ENCODE data around the gene FXYD3. TPM values are rescaled to one million over a fixed set of nuclear protein-coding genes. Genes with fewer than 3 reads are reported as not detected.
"Not testable (repeated sequence)": the region's sequence is repeated elsewhere in the genome, so short reads cannot be mapped to it uniquely, and the experiment has no call there.

FXYD3 gene
- total and polyA plus RNA-seq, 7 experiments from 2014 or later: not detected

DNA sequence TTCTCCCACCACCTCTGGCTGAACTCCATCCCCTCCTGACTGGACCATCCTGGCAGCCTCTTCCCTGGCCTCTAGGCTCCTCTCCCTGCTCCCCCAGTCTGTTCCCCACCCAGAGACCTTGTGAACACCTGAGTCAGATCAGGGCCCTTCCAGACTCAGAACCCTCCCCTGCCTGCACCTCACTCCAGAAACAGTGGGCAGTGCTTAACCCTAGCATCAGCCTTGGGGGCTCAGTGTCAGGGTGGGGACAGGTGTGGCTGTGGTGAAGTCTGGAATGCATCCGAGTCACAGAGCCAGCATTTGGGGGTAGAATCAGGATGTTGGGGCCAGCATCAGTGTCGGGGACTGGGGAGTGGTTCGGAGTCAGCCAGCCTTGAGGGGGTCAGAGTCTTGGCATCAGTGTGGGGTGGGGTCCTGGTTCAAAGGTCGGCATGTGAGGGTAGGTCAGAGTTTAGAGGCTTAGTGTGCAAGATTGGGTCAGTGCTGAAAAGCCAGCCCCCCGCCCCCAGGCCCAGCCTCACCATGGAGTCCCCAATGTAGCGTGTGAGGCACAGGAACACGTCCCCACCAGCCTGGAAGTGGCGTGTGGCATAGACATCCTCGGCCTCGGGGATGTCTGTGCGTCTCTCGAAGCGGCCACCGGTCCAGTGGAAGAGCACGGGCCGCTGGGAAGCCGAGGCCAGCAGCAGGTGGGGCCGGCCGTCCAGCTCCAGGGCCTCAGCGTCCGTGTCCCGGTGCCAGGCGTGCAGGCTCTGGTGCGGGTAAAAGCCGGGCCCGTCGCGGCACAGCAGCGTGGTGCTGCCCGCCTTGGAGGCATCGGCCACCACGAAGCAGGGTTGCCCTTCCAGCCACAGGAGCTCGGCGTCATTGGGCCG lies 10.4 kb downstream of the FXYD3 start:
- POLR2A ChIA-PET: no interaction called here
- H3K9me3 Mint-ChIP-seq: peaks cover 0 to 3% (median 0%) of the 10 kb centered on the region in 11 donors
- H3K36me3 ChIP-seq (ENCODE audit: control insufficient read depth in 2 of 3, insufficient read depth in 3 of 3, low read length in 3 of 3): no peaks in the 10 kb centered on the region
- H3K36me3 Mint-ChIP-seq: no peaks in the 10 kb centered on the region
- peak overlapping the region in 1 of 9 donors; percentile 2 for H3K27ac Mint-ChIP-seq
- no peaks in the 10 kb centered on the region for H3K27me3 ChIP-seq (ENCODE audit: control insufficient read depth in 2 of 2, insufficient read depth in 2 of 2, low read length in 2 of 2)
- H3K9me3 ChIP-seq (ENCODE audit: control insufficient read depth in 2 of 3, low read length in 3 of 3): no peaks in the 10 kb centered on the region
- no peaks in the 10 kb centered on the region for H3K27me3 Mint-ChIP-seq
- DNase-seq: no peak
- H3K4me3 ChIP-seq (ENCODE audit: low read length): no peak overlapping the region
- peaks cover 12 to 17% (median 14%) of the 10 kb centered on the region in 7 donors for H3K4me1 Mint-ChIP-seq
- H3K4me3 Mint-ChIP-seq: peak overlapping the region in 6 of 10 donors; percentile 10 to 36 (median 27)
- intact Hi-C loops (cut with micrococcal nuclease): no loop called here
- H3K27ac ChIP-seq (ENCODE audit: low read depth, low read length): no peak overlapping the region
- peaks cover 3 to 11% of the 10 kb centered on the region in 2 donors for H3K4me1 ChIP-seq (ENCODE audit: control insufficient read depth in 2 of 2, insufficient read depth in 2 of 2, low read length in 2 of 2)
- ATAC-seq: no peak
- CTCF ChIA-PET: interaction anchor here (1.8 kb wide), 1 partner anchor 16 kb away, joined by 8 read pairs; the partner anchor contains the start of gene FXYD7

DNA sequence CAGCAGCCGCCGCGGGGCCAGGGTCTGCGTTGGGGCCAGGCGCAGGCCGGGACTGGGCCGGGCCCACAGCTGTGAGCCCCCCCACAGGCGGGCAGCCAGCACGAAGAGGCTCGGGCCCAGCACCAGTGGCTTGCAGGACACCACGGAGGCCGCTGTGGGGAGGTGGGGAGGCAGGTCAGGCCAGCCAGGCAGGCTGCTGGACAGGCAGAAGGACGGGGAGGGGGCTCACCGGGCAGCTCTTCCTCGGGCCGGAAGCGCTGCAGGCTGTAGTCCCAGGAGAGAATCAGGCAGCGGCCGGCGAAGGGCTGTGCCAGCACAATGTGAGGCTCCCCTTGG lies 11.0 kb downstream of the FXYD3 start:
- Histone ChIP-seq H3K36me3 (ENCODE audit: control insufficient read depth in 2 of 3, insufficient read depth in 3 of 3, low read length in 3 of 3) (no peaks in the 10 kb centered on the region), H3K27ac (ENCODE audit: low read depth, low read length) (no peak overlapping the region), H3K27me3 (ENCODE audit: control insufficient read depth in 2 of 2, insufficient read depth in 2 of 2, low read length in 2 of 2) (no peaks in the 10 kb centered on the region), H3K4me3 (ENCODE audit: low read length) (no peak overlapping the region), H3K9me3 (ENCODE audit: control insufficient read depth in 2 of 3, low read length in 3 of 3) (no peaks in the 10 kb centered on the region), H3K4me1 (ENCODE audit: control insufficient read depth in 2 of 2, insufficient read depth in 2 of 2, low read length in 2 of 2) (peaks cover 3 to 11% of the 10 kb centered on the region in 2 donors)
- no peak overlapping the region for H3K4me3 Mint-ChIP-seq
- H3K27ac Mint-ChIP-seq: no peak overlapping the region
- no peaks in the 10 kb centered on the region for H3K27me3 Mint-ChIP-seq
- CTCF ChIA-PET: no interaction called here
- H3K4me1 Mint-ChIP-seq: peaks cover 12 to 17% (median 13%) of the 10 kb centered on the region in 7 donors
- POLR2A ChIA-PET: interaction anchor here (0.8 kb wide), 1 partner anchor 15 kb away, joined by 3 read pairs; no protein-coding TSS in a partner anchor
- H3K9me3 Mint-ChIP-seq: peaks cover 0 to 3% (median 0%) of the 10 kb centered on the region in 11 donors
- H3K36me3 Mint-ChIP-seq: no peaks in the 10 kb centered on the region
- ATAC-seq (no peak), DNase-seq (no peak)
- intact Hi-C loops (cut with micrococcal nuclease): no loop called here

DNA sequence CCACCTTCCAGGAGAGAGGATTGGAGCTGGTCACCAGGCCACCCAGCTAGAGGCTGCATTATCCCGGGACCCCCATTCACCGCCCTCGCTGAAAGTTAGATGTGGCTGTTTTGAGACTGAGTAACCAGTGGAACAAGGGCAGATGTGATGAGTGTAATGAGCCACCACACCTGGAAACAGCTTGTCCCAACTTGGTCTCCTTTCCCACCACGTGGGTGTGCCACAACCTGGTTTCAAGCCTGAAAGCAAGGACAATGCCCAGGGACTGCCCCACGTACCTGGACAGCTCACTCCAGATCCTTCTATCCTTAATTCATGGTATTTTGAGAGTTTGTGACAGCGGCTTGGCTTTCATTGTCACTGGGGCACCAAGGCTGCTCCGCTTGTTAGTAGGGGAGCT lies 12.2 kb downstream of the FXYD3 start:
- no peaks in the 10 kb centered on the region for H3K36me3 ChIP-seq (ENCODE audit: control insufficient read depth in 2 of 3, insufficient read depth in 3 of 3, low read length in 3 of 3)
- ATAC-seq (no peak), DNase-seq (no peak)
- no peaks in the 10 kb centered on the region for H3K27me3 ChIP-seq (ENCODE audit: control insufficient read depth in 2 of 2, insufficient read depth in 2 of 2, low read length in 2 of 2)
- intact Hi-C loops (cut with micrococcal nuclease): no loop called here
- no peaks in the 10 kb centered on the region for H3K9me3 ChIP-seq (ENCODE audit: control insufficient read depth in 2 of 3, low read length in 3 of 3)
- no peak overlapping the region for H3K27ac ChIP-seq (ENCODE audit: low read depth, low read length)
- H3K27ac Mint-ChIP-seq: no peak overlapping the region
- H3K4me1 ChIP-seq (ENCODE audit: control insufficient read depth in 2 of 2, insufficient read depth in 2 of 2, low read length in 2 of 2): peaks cover 3 to 11% of the 10 kb centered on the region in 2 donors
- POLR2A ChIA-PET: interaction anchor here (1.1 kb wide), 1 partner anchor 12 kb away, joined by 4 read pairs; no protein-coding TSS in a partner anchor
- H3K4me1 Mint-ChIP-seq: peaks cover 10 to 21% (median 13%) of the 10 kb centered on the region in 7 donors
- no peaks in the 10 kb centered on the region for H3K36me3 Mint-ChIP-seq
- no peak overlapping the region for H3K4me3 Mint-ChIP-seq
- no peak overlapping the region for H3K4me3 ChIP-seq (ENCODE audit: low read length)
- CTCF ChIA-PET: no interaction called here
- no peaks in the 10 kb centered on the region for H3K27me3 Mint-ChIP-seq
- H3K9me3 Mint-ChIP-seq: peaks cover 0 to 6% (median 0%) of the 10 kb centered on the region in 11 donors

DNA sequence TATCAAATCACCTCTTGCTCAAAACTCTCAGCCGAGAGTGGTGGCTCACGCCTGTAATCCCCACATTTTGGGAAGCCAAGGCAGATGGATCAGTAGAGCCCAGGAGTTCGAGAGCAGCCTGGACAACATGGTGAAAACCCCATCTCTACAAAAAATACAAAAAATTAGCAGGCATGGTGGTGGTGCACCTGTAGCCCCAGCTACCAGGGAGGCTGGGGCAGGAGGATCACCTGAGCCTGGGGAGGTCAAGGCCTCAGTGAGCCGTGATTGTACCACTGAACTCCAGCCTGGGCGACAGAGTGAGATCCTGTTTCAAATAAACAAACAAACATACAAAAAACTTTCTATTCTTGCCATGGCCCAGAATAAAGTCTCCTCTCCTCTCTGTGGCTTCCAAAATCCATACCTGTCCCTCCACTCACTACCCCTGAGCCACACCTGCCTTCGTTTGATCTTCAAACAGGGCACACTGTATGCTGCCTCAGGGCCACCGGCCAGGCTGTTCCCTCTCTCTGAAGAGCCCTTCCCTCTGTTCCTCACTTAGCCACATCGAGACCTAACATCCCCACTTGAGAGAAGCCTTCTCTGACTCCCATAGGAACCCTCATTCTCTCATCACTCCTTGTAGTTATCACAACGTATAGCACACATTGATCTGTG lies 12.9 kb downstream of the FXYD3 start:
- Histone ChIP-seq H3K27me3 (ENCODE audit: control insufficient read depth in 2 of 2, insufficient read depth in 2 of 2, low read length in 2 of 2) (no peaks in the 10 kb centered on the region), H3K9me3 (ENCODE audit: control insufficient read depth in 2 of 3, low read length in 3 of 3) (no peaks in the 10 kb centered on the region), H3K36me3 (ENCODE audit: control insufficient read depth in 2 of 3, insufficient read depth in 3 of 3, low read length in 3 of 3) (no peaks in the 10 kb centered on the region), H3K27ac (ENCODE audit: low read depth, low read length) (no peak overlapping the region), H3K4me3 (ENCODE audit: low read length) (no peak overlapping the region), H3K4me1 (ENCODE audit: control insufficient read depth in 2 of 2, insufficient read depth in 2 of 2, low read length in 2 of 2) (peaks cover 3 to 11% of the 10 kb centered on the region in 2 donors)
- DNase-seq: no peak
- ATAC-seq: no peak
- Mint-ChIP-seq H3K36me3 (no peaks in the 10 kb centered on the region), H3K27ac (no peak overlapping the region), H3K27me3 (no peaks in the 10 kb centered on the region), H3K4me1 (peaks cover 10 to 20% (median 13%) of the 10 kb centered on the region in 7 donors), H3K9me3 (peaks cover 0 to 11% (median 0%) of the 10 kb centered on the region in 11 donors), H3K4me3 (no peak overlapping the region)
- POLR2A ChIA-PET: interaction anchor here (1.1 kb wide), 1 partner anchor 11 kb away, joined by 4 read pairs; no protein-coding TSS in a partner anchor
- CTCF ChIA-PET: no interaction called here
- intact Hi-C loops (cut with micrococcal nuclease): no loop called here

DNA sequence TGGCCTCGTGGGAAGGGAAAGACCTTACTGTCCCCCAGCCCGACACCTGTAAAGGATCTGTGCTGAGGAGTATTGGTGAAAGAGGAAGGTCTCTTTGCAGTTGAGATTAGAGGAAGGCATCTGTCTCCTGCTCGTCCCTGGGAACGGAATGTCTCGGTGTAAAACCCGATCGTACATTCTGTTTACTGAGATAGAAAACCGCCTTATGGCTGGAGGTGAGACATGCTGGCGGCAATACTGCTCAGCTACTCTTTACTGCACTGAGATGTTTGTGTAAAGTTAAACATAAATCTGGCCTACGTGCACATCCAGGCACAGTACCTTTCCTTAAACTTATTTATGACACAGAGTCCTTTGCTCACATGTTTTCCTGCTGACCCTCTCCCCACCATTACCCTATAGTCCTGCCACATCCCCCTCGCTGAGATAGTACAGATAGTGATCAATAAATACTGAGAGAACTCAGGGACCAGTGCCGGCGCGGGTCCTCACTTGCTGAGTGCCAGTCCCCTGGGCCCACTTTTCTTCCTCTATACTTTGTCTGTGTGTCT lies 14.2 kb downstream of the FXYD3 start:
- H3K27me3 ChIP-seq (ENCODE audit: control insufficient read depth in 2 of 2, insufficient read depth in 2 of 2, low read length in 2 of 2); H3K4me1 Mint-ChIP-seq; H3K4me1 ChIP-seq (ENCODE audit: control insufficient read depth in 2 of 2, insufficient read depth in 2 of 2, low read length in 2 of 2); ATAC-seq; H3K27me3 Mint-ChIP-seq; H3K27ac ChIP-seq (ENCODE audit: low read depth, low read length); H3K27ac Mint-ChIP-seq; intact Hi-C loops (cut with micrococcal nuclease); DNase-seq; H3K36me3 ChIP-seq (ENCODE audit: control insufficient read depth in 2 of 3, insufficient read depth in 3 of 3, low read length in 3 of 3); H3K9me3 ChIP-seq (ENCODE audit: control insufficient read depth in 2 of 3, low read length in 3 of 3); POLR2A ChIA-PET; H3K4me3 Mint-ChIP-seq; H3K36me3 Mint-ChIP-seq; H3K4me3 ChIP-seq (ENCODE audit: low read length): not testable (repeated sequence)
- CTCF ChIA-PET: interaction anchor here (0.6 kb wide), 1 partner anchor 119 kb away, joined by 8 read pairs; no protein-coding TSS in a partner anchor
- peaks cover 0 to 11% (median 0%) of the 10 kb centered on the region in 11 donors for H3K9me3 Mint-ChIP-seq

DNA sequence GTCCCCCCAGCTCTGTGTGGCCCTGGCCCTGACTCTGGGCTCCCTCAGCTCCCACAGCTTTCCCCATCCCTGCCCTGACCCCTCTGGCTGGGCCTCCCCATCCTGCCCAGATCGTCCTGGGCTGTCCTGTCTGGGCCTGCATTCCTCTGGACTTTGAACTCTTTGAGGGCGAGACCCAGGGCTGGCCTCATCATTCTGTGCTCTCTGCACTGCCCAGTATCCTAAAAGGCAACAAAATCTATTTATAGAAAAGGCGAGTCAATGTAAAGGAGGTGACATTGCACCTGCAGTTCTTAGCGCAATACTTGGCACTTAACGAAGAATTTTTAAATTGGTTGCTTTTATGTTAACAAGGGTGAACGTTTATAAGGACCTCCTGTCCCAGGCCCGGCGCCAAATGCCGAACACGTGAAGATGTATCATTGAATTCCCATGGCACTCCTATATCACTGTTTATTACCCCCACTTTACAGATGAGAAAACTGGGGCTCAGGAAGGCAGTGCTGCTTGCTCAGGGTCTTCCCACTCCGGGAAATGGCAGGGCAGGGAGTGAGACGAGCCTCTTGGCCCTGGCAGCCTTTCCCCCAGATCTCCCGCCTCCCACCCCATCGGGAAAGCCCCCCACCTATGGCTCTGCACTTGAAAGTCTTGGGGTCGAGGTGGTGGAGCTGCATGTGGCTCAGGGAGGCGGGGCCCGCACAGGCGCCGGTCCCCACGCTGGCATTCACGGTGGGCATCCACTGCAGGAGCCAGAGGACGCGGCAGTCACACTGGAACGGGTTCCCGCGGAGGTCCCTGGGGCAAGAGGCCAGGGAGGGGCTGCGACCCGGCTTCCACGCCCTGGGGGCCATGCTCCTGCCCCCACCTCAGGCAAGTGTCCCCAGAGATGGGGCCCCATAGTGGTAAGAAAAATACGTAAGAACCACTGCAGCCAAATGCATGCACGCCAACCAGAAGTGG lies 15.4 kb downstream of the FXYD3 start:
- intact Hi-C loops (cut with micrococcal nuclease): no loop called here
- ChIA-PET CTCF (no interaction called here), POLR2A (no interaction called here)
- Mint-ChIP-seq H3K27me3 (no peaks in the 10 kb centered on the region), H3K4me1 (peaks cover 4 to 8% (median 5%) of the 10 kb centered on the region in 7 donors), H3K36me3 (peaks cover 0 to 4% (median 0%) of the 10 kb centered on the region in 5 donors), H3K27ac (no peak overlapping the region), H3K9me3 (peaks cover 0 to 11% (median 0%) of the 10 kb centered on the region in 11 donors), H3K4me3 (no peak overlapping the region)
- no peak for ATAC-seq
- H3K36me3 ChIP-seq (ENCODE audit: control insufficient read depth in 2 of 3, insufficient read depth in 3 of 3, low read length in 3 of 3): no peaks in the 10 kb centered on the region
- H3K4me1 ChIP-seq (ENCODE audit: control insufficient read depth in 2 of 2, insufficient read depth in 2 of 2, low read length in 2 of 2): no peaks in the 10 kb centered on the region
- no peak overlapping the region for H3K27ac ChIP-seq (ENCODE audit: low read depth, low read length)
- no peak overlapping the region for H3K4me3 ChIP-seq (ENCODE audit: low read length)
- H3K9me3 ChIP-seq (ENCODE audit: control insufficient read depth in 2 of 3, low read length in 3 of 3): no peaks in the 10 kb centered on the region
- DNase-seq: no peak
- H3K27me3 ChIP-seq (ENCODE audit: control insufficient read depth in 2 of 2, insufficient read depth in 2 of 2, low read length in 2 of 2): no peaks in the 10 kb centered on the region
